Loucy (cell line): ENCODE measurements around the gene PRSS57.
A peak's percentile ranks its signal among the peaks of the same experiment; 100 is the strongest.

ENCODE experiments used
- H2AFZ ChIP-seq: fragments of 200-600 bp; sonication (generic); 2 replicates; pipeline ENCODE4 v1.6.0; 2016; ENCODE audit warnings: antibody characterized with exemption, mild to moderate bottlenecking, low read length, moderate library complexity
- H3F3A ChIP-seq: fragments of 200-600 bp; 2 replicates; pipeline ENCODE4 v1.6.0; 2016; ENCODE audit warnings: antibody characterized with exemption, low read depth, mild to moderate bottlenecking
- H3K27me3 ChIP-seq: fragments of 200-600 bp; sonication (generic); 2 replicates; pipeline ENCODE4 v1.6.1; 2014; ENCODE audit warnings: low read length, mild to moderate bottlenecking; ENCODE audit not compliant: insufficient read depth, poor library complexity, severe bottlenecking
- H3K36me3 ChIP-seq: fragments of 200-600 bp; sonication (generic); 2 replicates; pipeline ENCODE4 v1.6.1; 2016; ENCODE audit warnings: low read length; ENCODE audit not compliant: insufficient read depth
- H3K4me1 ChIP-seq: fragments of 200-600 bp; sonication (generic); 2 replicates; pipeline ENCODE4 v1.5.1; 2014; ENCODE audit warnings: low read length, mild to moderate bottlenecking; ENCODE audit not compliant: insufficient read depth, poor library complexity, severe bottlenecking
- H3K4me2 ChIP-seq: fragments of 200-600 bp; sonication (generic); 2 replicates; pipeline ENCODE4 v1.6.0; 2014; ENCODE audit warnings: antibody characterized with exemption, low read length, low read depth, mild to moderate bottlenecking; ENCODE audit not compliant: poor library complexity, severe bottlenecking
- H3K4me3 ChIP-seq: fragments of 200-600 bp; sonication (generic); 2 replicates; pipeline ENCODE4 v1.5.1; 2014; ENCODE audit warnings: low read length, mild to moderate bottlenecking, mixed read lengths; ENCODE audit not compliant: poor library complexity, severe bottlenecking
- H3K79me2 ChIP-seq: fragments of 200-600 bp; sonication (generic); 2 replicates; pipeline ENCODE4 v1.6.1; 2014; ENCODE audit warnings: low read length; ENCODE audit not compliant: insufficient read depth
- H3K9ac ChIP-seq: fragments of 200-600 bp; sonication (generic); 2 replicates; pipeline ENCODE4 v1.6.0; 2014; ENCODE audit warnings: mild to moderate bottlenecking, low read depth, low read length, moderate library complexity; ENCODE audit not compliant: poor library complexity, severe bottlenecking
- H3K9me2 ChIP-seq: fragments of 200-600 bp; sonication (generic); replicated peaks from 2 replicates; pipeline ENCODE4 v1.6.1; 2016; ENCODE audit warnings: low read depth, low read length, mixed read lengths
- H3K9me3 ChIP-seq: fragments of 200-600 bp; sonication (generic); 2 replicates; pipeline ENCODE4 v1.6.1; 2014; ENCODE audit warnings: mild to moderate bottlenecking, antibody characterized with exemption, low read length, low read depth; ENCODE audit not compliant: insufficient read depth
- H4K20me1 ChIP-seq: fragments of 200-600 bp; sonication (generic); 2 replicates; pipeline ENCODE4 v1.6.0; 2014; ENCODE audit warnings: antibody characterized with exemption, low read length, mild to moderate bottlenecking; ENCODE audit not compliant: insufficient read depth, poor library complexity, severe bottlenecking
- EZH2phosphoT487 ChIP-seq: fragments of 200-600 bp; IDR thresholded peaks from 2 replicates; pipeline ENCODE4 v1.6.1; 2018; ENCODE audit warnings: antibody characterized with exemption, mild to moderate bottlenecking, moderate library complexity, borderline replicate concordance
- TF ChIP-seq, protein P1 (sequence below): fragments of 200-600 bp; sonication (generic); conservative IDR thresholded peaks from 2 replicates; pipeline ENCODE4 v1.5.1; 2014; ENCODE audit warnings: mild to moderate bottlenecking, antibody characterized with exemption, low read length

The PRSS57 gene

GRCh38 chr19:664913-665443 is 30.3 kb downstream of the PRSS57 start:
- H3K36me3 ChIP-seq = no peaks in the 10 kb centered on the region
- H3K79me2 ChIP-seq = peaks cover 30% of the 10 kb centered on the region
- no peaks in the 10 kb centered on the region for H3K9me2 ChIP-seq
- H3K9ac ChIP-seq = no peak overlapping the region
- TF ChIP-seq, protein P1, sequence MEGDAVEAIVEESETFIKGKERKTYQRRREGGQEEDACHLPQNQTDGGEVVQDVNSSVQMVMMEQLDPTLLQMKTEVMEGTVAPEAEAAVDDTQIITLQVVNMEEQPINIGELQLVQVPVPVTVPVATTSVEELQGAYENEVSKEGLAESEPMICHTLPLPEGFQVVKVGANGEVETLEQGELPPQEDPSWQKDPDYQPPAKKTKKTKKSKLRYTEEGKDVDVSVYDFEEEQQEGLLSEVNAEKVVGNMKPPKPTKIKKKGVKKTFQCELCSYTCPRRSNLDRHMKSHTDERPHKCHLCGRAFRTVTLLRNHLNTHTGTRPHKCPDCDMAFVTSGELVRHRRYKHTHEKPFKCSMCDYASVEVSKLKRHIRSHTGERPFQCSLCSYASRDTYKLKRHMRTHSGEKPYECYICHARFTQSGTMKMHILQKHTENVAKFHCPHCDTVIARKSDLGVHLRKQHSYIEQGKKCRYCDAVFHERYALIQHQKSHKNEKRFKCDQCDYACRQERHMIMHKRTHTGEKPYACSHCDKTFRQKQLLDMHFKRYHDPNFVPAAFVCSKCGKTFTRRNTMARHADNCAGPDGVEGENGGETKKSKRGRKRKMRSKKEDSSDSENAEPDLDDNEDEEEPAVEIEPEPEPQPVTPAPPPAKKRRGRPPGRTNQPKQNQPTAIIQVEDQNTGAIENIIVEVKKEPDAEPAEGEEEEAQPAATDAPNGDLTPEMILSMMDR = peak; percentile 83
- TF ChIP-seq EZH2phosphoT487 = no peak
- H3K4me1 ChIP-seq = peaks cover 23% of the 10 kb centered on the region
- no peak overlapping the region for H2AFZ ChIP-seq
- H3K9me3 ChIP-seq = no peaks in the 10 kb centered on the region
- peaks cover 29% of the 10 kb centered on the region for H4K20me1 ChIP-seq
- H3F3A ChIP-seq = no peaks in the 10 kb centered on the region
- H3K4me2 ChIP-seq = peak overlapping the region; percentile 10
- peaks cover 7% of the 10 kb centered on the region for H3K27me3 ChIP-seq
- no peak overlapping the region for H3K4me3 ChIP-seq

GRCh38 chr19:663682-664117 is 31.6 kb downstream of the PRSS57 start:
- H3K36me3 ChIP-seq = no peaks in the 10 kb centered on the region; the same call in 1 of the 2 replicates
- peak overlapping the region; percentile 95 for H2AFZ ChIP-seq
- no peaks in the 10 kb centered on the region for H3K9me3 ChIP-seq
- H3K27me3 ChIP-seq = peaks cover 7% of the 10 kb centered on the region
- peak overlapping the region; percentile 77 for H3K4me3 ChIP-seq
- peaks cover 43% of the 10 kb centered on the region for H3K79me2 ChIP-seq
- H4K20me1 ChIP-seq = peaks cover 42% of the 10 kb centered on the region
- H3K4me2 ChIP-seq = peak overlapping the region; percentile 97
- peaks cover 24% of the 10 kb centered on the region for H3K4me1 ChIP-seq
- TF ChIP-seq, protein P1 = no peak
- no peak for TF ChIP-seq EZH2phosphoT487
- no peaks in the 10 kb centered on the region for H3F3A ChIP-seq
- peak overlapping the region; percentile 78 for H3K9ac ChIP-seq
- no peaks in the 10 kb centered on the region for H3K9me2 ChIP-seq

DNA sequence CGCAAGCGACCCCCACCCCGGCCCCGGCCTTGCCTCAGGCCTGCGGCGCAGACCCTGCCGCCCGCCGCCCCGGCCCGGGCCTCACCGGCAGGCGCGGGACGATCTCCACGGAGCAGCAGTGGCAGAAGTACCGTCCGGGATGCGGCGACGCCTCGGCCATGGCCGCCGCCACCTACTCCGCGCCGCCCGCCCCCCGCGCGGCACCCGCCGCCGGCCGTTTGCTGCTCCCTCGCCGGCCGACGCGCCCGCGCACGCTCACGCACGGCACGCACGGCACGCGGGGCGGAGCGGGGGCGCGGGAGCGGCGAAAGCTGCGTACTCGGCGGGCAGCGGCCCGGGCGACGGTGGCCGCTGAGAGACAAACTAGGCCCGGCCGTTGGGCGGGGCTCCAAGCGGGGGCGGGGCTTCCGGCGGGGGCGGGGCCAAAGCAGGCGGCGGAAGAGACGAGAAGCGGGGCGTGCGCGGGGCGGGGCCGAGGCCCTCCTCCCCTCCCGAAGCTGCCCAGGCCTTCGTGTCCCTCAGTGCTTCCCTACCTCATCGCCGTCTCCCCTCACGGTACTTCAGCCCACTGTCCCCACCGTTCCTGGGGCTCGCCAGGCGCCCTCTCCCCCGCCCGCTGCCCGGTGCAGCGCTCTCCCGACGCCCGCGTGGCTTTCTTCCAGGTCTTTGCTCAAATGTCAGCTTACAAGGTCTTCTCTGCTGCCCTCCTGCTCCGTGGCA is 32.1 kb downstream of the PRSS57 start, which contains the start of gene RNF126:
RNF126 (minus strand) TSS at position 253 of the 720 bp plus-strand sequence; CDS start at position 160, 93 bp downstream.
- peaks cover 47% of the 10 kb centered on the region for H4K20me1 ChIP-seq
- H3K36me3 ChIP-seq = no peaks in the 10 kb centered on the region; the same call in 1 of the 2 replicates
- no peaks in the 10 kb centered on the region for H3F3A ChIP-seq
- peak within 1 kb of the TSS; percentile 100 for H3K4me3 ChIP-seq
- H3K9me2 ChIP-seq = no peaks in the 10 kb centered on the region
- peaks cover 49% of the 10 kb centered on the region for H3K79me2 ChIP-seq
- TF ChIP-seq EZH2phosphoT487 = no peak
- TF ChIP-seq, protein P1 = no peak
- peak within 1 kb of the TSS; percentile 91 for H3K9ac ChIP-seq
- peaks cover 7% of the 10 kb centered on the region for H3K27me3 ChIP-seq
- peaks cover 24% of the 10 kb centered on the region for H3K4me1 ChIP-seq
- H3K4me2 ChIP-seq = peak within 1 kb of the TSS; percentile 100
- H2AFZ ChIP-seq = peak within 1 kb of the TSS; percentile 95
- no peaks in the 10 kb centered on the region for H3K9me3 ChIP-seq
